ENCODE measurements around the gene ZP1.

The ZP1 gene

DNA sequence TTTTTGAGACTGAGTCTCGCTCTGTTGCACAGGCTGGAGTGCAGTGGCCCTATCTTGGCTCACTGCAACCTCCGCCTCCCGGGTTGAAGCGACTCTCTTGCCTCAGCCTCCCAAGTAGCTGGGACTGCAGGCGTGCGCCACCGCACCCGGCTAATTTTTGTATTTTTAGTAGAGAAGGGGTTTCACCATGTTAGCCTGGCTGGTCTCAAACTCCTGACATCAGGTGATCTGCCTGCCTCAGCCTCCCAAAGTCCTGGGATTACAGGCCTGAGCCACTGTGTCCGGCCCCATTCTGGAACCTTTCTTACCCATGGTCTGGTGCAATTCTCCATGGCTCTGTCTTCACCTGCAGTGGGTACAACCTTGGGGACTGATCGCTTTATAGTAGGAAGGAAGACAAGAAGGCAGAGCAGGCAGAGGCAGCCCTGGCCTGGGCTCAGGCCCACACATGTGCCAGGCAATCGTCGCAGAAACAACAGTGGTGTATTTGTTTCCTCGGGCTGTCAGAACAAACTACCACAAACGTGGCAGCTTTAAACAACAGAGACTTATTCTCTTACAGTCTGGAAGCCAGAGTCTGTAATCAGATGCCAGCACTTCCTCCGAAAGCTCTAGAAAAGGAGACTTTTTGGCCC is 7.6 kb upstream of the ZP1 start:
- DNase-seq: no peak

DNA sequence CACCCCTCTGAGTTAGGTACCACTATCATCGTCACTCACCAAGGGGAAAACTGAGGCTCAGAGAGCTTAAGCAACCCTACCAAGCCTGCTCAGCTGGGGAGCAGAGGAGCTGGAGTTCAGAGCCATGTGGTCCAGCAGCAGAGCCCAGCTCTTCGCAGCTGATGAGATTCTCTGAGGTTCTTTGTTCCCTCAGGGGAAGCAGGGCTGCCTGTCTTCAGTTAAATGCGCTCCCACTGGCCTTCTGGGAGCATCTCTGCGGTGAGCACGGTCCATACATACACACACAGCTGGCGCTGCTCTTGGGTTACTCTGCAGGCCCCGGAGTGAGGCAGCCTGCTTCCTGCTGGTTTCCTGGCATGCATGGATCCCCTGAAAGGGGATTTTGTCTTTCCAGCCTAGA is 6.4 kb upstream of the ZP1 start:
- no peak for DNase-seq

- DNase-seq: no peak
These were observed 5.2 kb upstream of the ZP1 start for GRCh38 chr11:60862171-60862570.

DNA sequence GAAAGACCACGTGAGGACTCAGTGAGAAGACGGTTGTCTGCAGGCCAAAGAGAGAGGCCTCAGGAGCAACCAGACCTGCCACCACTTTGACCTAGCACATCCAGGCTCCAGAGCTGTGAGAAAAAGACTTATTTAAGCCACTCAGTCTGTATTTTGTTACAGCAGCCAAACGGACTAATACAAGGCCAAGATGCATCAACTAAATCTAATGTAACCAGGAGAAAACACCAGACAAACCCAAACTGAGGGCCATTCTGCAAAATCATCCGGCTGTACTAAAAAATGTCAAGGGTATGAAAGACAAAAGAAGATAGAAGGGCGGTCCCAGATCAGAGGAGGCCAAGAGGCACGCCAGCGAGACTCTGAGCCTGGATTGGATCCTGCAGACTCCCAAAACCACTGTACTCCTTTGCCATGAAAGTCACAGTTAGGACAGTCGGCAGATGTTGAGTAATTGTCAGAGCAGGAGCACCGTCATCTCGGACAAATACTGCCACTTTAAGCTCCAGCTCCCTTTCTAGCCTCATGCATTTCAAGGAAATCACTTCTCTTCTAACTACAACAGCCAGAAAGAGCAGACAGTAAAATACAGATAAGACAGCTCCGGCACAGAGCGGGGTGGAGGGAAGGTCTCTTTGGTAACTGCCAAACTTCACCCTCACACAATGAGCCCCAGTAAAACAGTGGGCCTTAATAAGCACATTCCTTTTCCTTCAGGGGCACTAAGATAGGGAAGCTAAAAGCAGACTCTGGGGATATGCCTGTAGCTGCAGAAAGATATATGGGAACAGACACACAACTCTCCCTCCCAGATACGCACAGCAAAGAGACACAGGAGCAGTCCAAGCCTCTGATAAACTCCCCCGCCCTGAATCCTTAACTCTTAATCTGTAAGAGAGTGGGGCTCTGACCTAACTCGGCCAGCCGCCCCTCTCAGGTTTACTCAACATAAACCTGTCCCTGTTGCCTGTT is 3.5 kb upstream of the ZP1 start:
- no peak for DNase-seq

GRCh38 chr11:60864856-60865513 is 2.4 kb upstream of the ZP1 start:
- DNase-seq: no peak

- DNase-seq: no peak
These were observed 734 bp downstream of the ZP1 start for GRCh38 chr11:60867871-60868681.

DNA sequence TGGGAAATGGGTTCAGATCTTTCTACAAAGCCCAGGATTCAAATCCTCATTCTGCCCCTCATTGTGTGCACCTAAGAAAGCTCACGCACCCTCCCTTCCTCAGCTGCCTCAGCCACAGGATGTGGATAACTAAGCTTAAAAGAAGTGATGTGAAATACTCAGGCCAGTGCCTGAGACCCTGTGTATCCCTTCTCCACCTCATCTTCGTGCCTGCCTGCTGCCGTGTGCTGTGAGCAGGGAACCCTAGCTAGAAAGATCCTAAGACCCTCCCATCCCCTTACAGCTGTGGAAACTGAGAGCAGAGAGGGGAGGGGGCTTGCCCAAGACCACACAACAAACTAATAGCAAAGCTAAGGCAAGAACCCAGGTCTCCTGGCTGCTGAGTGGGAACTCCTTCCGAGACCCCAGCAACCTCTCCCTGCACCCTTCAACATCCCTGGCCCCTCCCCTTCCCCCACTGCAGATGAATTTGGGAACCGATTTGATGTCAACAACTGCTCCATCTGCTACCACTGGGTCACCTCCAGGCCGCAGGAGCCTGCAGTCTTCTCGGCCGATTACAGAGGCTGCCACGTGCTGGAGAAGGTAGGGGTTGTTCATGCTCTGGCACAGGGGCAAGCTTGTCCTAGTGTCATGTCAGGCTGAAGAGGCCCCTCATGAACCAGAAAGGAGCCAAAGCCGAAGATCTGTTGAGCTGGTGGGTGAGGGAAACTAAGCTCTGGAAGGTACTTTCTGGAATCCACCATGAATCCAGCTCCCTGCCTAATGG is 1.5 kb downstream of the ZP1 start:
- no peak for DNase-seq

DNA sequence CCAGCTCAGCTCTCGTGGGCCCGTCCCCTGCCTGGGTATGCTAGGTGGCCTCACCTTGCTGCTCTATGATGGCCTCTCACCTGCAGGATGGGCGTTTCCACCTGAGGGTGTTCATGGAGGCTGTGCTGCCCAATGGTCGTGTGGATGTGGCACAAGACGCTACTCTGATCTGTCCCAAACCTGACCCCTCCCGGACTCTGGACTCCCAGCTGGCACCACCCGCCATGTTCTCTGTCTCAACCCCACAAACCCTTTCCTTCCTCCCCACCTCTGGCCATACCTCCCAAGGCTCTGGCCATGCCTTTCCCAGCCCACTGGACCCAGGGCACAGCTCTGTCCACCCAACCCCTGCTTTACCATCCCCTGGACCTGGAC is 2.1 kb downstream of the ZP1 start:
- DNase-seq: no peak

DNA sequence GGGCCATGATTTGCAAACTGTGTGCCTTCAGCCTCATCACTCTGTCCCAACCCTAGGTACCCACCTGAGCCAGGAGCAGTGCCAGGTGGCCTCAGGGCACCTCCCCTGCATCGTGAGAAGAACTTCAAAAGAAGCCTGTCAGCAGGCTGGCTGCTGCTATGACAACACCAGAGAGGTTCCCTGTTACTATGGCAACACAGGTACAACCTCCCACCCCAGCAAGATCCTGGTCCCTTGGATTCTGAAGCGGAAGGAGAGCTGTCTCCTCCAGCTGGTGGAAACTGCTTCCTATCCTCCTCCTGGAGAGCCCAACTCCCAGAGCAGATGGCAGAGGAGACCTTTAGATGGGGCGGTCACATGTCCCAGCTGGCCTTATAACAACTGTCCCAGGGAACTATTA is 2.9 kb downstream of the ZP1 start:
- no peak for DNase-seq

- no peak for DNase-seq
These were observed 3.5 kb downstream of the ZP1 start for GRCh38 chr11:60870733-60871377.

- DNase-seq: peak; percentile 46
These were observed 4.2 kb downstream of the ZP1 start for GRCh38 chr11:60871378-60872061.

DNA sequence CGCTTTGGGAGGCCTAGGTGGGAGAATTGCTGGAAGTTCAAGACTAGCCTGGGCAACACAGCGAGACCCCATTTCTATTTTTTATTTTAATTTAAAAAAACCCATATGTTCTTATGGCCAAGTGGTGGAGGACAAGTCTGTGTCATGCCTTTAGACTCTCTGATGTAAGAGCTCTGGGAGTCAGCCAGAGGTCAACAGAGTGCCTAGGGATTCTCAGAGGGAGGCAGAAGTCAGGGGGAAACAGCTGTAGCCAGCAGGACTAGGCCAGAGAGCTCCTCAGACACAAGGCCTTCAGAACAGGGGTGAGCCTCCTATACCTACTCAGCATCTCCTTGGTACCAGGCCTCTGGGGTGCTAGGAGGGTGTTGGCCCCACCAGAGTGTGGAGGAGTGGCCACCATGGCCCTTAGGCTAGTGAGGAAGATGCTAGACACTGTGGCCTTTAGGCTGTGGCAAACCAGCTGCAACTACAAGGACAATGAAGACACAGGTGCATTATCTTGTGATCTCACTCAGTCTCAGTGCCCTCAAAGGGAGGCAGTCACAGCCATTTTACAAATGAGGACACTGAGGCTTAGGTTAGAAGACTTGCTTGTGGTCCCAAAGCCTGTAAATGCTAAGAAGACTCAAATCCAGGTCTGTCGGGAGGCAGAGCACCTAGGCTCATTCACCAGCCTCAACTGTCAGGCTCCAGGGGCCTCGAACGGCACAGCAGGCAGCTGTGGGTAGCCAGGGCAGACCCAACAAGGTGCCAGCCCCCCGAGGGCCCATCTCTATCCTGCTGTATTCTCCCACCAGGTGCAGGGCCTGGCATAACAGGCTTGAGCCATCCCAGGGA is 5.0 kb downstream of the ZP1 start:
- no peak for DNase-seq

GRCh38 chr11:60872961-60873524 is 5.7 kb downstream of the ZP1 start:
- DNase-seq: peak; percentile 74

DNA sequence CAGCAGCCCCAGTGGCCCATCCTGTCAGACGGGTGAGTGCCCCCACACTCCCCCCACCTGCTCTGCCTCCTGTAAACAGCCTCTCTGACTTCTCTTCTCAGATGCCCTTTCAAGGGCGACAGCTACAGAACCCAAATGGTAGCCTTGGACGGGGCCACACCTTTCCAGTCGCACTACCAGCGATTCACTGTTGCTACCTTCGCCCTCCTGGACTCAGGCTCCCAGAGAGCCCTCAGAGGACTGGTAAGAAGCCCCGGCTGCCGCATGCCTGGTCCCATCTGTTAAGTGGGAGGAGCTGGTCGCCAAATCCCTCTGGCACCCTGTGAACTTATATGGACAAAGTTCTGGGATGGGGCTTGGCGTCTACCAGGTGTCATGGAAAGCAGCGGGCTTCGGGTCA is 6.2 kb downstream of the ZP1 start:
- DNase-seq: peak; percentile 46

GRCh38 chr11:60874421-60875365 is 7.4 kb downstream of the ZP1 start:
- DNase-seq: peak; percentile 40

- DNase-seq: no peak
These were observed 8.2 kb downstream of the ZP1 start for GRCh38 chr11:60875366-60876167.

DNA sequence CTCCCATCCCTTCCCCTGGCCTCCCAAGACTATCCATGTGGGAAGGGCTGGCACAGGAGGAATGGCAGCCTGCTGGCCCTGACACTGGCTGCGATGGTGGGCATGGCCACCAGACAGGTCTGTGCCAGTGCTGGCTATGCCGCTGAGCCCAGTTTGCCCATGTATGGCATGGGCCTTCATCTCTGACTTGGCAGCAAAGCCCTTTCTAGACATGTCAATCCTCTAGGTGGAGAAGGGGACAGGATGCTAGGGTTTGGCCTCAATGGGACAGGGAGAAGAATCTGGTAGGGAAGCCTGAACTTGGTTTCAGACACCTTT is 8.8 kb downstream of the ZP1 start:
- no peak for DNase-seq
